HG02970 (cell line): Measurements from ENCODE around the gene SLIT3.
"Not testable (repeated sequence)": the region's sequence is repeated elsewhere in the genome, so short reads cannot be mapped to it uniquely, and the experiment has no call there.

Experiments used
- ATAC-seq: cut with Tn5 transposase; IDR thresholded peaks from one replicate; pipeline ENCODE4 v1.9.1; 2021; ENCODE audit warnings: mild to moderate bottlenecking, moderate library complexity, moderate number of reproducible peaks; ENCODE audit not compliant: unreplicated experiment, low FRiP score

Gene SLIT3

GRCh38 chr5:168770996-168771395, 529.9 kb downstream of the SLIT3 start:
- no peak for ATAC-seq

- no peak for ATAC-seq
These were observed 530.9 kb downstream of the SLIT3 start for GRCh38 chr5:168770036-168770498.

- ATAC-seq = no peak
These were observed 532.8 kb downstream of the SLIT3 start for GRCh38 chr5:168768172-168768571.

- no peak for ATAC-seq
These were observed 534.6 kb downstream of the SLIT3 start for GRCh38 chr5:168766426-168766700.

GRCh38 chr5:168765551-168766425, 535.2 kb downstream of the SLIT3 start:
- no peak for ATAC-seq

GRCh38 chr5:168765086-168765550, 535.8 kb downstream of the SLIT3 start:
- ATAC-seq = no peak

GRCh38 chr5:168756453-168757391, 544.2 kb downstream of the SLIT3 start:
- no peak for ATAC-seq

- ATAC-seq = no peak
These were observed 545.3 kb downstream of the SLIT3 start for GRCh38 chr5:168755548-168756093.

- ATAC-seq = no peak
These were observed 547.2 kb downstream of the SLIT3 start for GRCh38 chr5:168753691-168754254.

- no peak for ATAC-seq
These were observed 548.3 kb downstream of the SLIT3 start for GRCh38 chr5:168752416-168753190.

GRCh38 chr5:168752012-168752411, 548.9 kb downstream of the SLIT3 start:
- no peak for ATAC-seq

GRCh38 chr5:168750926-168751325, 550.0 kb downstream of the SLIT3 start:
- ATAC-seq = no peak

- no peak for ATAC-seq
These were observed 551.4 kb downstream of the SLIT3 start for GRCh38 chr5:168749391-168750100.

GRCh38 chr5:168747987-168748777, 552.8 kb downstream of the SLIT3 start:
- ATAC-seq = no peak

- ATAC-seq = no peak
These were observed 553.9 kb downstream of the SLIT3 start for GRCh38 chr5:168746893-168747640.

- not testable (repeated sequence) for ATAC-seq
These were observed 554.6 kb downstream of the SLIT3 start for GRCh38 chr5:168746126-168746892.

GRCh38 chr5:168743617-168744016, 557.3 kb downstream of the SLIT3 start:
- no peak for ATAC-seq
